ENCODE measurements around the gene KLF7.

- no peak for TF ChIP-seq CTCF (IDR thresholded peaks at IDR 0.05; ENCODE audit: low read depth, low read length, missing input control)
- no peak for TF ChIP-seq TAF1 (conservative IDR thresholded peaks at IDR 0.05)
- no peak for TF ChIP-seq NR2F2 (IDR thresholded peaks at IDR 0.05)
- no peak for TF ChIP-seq MAX (IDR thresholded peaks at IDR 0.05)
These were observed 14.7 kb downstream of the KLF7 start for GRCh38 chr2:207151048-207151447.

Measured in liver (tissue), 3 donors.